Lung microvascular endothelial cell (primary cell): ENCODE data around the gene COX7A2. TPM values are rescaled to one million over a fixed set of nuclear protein-coding genes. Genes with fewer than 3 reads are reported as not detected.
A peak's percentile ranks its signal among the peaks of the same experiment; 100 is the strongest.

Experiments
- DNase-seq, 2 donors: peaks; one replicate each; pipeline versions ENCODE4 v3.0.0 to v3.0.0-alpha.2; 2010; ENCODE audit warnings: low read depth in 2 of 2
- total RNA-seq: library from RNA; depleted of rRNA; stranded (reverse); fragments of >200 nt; gene quantifications from 2 replicates; pipeline ENCODE4 v1.2.1, GENCODE V29; 2014

Gene COX7A2
- total RNA-seq, 1 donor from 2014 or later, result 194 TPM

DNA sequence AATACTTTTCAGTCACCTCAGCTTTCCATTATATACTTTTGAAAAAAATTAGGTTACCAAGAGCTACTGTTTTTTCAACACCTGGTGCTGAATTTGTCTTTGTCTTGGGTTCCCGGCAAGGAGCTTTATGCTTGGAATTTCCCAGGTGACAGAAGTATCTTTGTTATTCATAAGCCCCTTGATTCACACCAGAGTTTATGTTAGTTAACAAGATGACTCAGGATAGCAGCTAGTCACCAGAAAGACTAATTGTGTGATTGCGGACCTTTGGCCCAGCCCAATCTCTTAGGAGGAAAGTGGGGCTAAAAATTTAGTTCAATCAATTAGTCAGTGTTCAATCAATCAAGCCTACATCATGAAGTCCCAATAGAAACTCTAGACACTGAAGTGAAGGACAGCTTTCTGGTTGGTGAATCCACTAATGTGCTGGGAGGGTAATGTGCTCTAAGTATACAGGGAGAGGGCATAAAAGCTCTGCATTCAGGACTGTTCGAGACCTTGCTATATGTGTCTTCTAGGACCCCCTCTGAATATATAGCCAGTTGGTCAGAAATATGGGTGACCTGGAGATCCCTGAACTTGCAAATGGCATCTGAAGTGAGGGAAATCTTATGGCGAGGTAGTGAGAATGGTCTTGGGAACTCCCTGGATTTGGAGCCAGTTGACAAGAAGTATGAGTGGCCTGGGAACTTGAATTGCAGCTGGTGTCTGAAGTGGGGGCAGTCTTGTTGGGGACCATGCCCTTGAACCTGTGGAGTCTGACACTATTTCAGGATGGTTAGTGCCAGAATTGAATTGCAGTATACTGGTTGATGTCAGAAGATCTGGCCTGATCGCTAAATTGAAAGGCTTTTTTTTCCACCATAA is 24.8 kb upstream of the COX7A2 start:
- peak in 1 of 2 donors; percentile 68 for DNase-seq

DNA sequence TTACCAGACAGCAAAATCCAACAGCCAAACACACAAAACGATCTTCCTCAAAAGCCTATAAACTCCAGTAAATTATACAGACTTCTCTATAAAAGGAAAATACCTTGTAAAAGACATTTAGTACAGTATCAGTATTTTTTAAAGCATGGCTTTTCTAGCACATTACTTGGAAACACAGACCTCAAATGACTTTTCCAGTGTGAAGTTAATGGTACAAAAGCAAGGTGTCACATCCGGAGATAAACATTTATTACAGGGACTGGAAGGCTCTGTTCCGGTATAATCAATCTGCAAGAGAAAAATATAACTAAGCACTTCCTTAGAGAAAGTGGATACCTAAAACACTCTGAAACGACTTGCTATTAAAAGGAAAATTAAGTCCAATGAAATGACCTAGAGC is 23.9 kb upstream of the COX7A2 start:
- DNase-seq, result peak; percentile 61 to 66

DNA sequence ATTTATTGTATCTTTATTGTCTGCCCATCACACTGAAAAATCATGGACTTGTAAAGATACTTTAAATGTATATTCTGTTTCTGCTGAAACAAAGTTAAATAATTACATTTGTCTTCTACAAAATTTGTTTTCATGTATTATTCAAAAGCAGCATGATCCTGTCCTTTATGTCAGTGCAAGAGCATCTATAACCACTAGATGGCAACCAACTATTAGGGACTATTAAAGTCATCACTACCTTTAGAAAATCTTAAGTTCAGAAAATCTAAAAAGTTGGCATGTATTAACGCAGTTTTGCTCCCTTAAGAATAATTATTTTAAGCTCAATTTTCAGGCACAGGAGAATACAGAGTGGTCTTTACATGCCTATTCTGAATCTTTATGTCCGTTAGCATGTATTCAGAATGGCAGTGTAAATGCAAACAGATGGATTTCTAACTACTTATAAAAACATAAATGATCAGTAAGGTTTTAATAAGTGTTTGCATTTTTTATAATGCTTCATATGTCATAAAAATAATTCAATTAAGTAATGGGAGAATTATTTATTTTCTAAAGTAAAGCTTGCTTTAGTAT is 23.2 kb upstream of the COX7A2 start:
- peak; percentile 70 to 71 for DNase-seq

DNA sequence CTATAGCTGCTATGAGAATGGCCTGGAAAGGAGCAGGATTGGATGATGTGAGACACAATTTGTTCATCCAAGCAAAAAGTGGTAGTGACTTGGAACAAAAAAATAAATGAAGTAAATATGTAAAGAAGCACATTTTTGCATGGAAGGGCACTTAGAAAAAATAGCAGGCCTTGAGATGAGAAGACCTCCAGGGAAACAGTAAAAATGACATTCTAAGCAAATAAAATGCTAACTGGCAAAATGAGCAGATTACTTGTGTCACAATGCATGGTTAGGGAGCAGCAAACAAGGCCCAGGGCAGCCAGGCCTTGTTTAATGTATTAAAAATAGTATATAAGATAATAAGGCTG is 19.8 kb upstream of the COX7A2 start:
- no peak for DNase-seq

DNA sequence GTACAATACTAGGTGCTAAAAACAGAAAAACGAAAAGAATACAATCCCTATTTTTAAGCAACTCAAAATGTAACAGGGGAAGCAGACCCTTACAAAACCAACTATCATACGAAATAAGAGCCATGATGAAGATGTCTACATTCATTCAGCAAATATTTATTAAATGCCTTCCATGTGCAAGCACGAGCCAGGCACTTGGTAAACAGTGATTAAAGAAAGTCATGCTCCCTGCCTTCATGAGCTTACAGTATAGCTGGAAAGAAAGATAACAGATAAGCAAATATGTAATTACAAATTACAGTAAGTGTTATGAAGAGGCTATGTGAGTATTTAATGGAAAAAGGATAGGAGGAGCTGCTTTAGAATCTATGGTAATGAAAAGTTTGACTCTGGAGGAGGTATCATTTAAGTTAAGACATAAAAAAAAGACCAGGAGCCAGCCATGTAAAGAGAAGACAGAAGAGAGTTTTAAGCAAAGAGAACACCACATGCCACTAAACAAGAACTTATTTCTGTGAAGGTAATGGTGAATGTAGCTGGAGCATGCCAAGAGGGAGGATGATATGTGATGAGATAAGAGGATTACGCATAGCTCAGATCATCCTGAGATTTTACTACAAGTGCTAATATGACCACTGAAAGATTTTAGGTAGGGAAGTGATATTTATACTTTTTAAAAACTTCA is 19.3 kb upstream of the COX7A2 start:
- DNase-seq, result no peak

DNA sequence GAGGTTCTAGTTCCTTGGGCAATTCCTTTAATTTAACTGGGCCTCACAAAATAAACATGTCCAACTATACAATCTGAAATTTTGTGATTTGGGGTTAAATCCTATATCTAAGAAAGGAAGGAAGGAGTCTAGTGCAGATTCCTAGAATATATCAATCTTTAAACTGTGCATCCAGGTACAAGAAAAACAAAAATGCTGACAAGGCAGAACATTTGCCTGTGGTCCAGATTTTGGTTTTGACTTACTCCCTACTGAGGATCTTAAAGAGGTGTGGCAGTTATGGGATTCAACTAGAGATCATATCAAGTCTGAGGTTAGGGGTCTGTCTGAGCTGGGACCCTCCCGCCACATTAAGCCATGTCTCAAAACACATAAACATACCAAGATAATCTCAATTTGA is 17.7 kb upstream of the COX7A2 start:
- no peak for DNase-seq

DNA sequence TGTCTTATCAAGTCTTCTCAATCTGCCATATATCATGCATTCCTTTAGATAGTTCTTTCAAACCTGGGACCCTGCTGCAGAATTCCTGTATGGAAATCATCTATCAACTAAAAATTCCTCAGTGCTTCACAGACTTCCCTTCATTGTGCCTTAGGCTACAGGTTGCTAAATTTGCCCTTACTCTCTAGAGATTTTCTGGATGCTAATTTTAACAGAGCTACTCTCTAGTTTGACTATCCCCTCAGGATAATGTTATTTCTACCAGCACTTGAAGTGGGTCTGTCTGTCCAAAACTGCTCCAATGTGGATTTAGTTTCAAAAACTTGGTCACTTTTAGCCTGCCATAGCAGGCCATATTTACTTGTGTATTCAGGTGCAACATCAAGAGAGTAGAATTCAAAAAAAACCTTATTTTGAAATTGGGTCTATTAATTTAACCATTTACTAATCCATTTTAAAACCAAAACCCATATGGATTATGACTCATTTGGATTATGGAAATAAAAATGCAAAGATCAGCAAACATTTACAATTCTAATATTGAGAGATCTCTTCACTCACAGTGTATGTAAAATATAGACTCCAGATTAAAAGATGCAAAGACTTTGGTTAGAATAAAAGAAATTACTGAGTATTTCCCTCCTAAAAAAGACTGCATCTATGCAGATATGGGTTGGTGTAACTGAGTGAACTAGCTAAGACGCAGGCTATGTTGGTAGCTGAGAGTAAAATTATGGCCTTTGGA is 13.9 kb upstream of the COX7A2 start:
- no peak for DNase-seq

DNA sequence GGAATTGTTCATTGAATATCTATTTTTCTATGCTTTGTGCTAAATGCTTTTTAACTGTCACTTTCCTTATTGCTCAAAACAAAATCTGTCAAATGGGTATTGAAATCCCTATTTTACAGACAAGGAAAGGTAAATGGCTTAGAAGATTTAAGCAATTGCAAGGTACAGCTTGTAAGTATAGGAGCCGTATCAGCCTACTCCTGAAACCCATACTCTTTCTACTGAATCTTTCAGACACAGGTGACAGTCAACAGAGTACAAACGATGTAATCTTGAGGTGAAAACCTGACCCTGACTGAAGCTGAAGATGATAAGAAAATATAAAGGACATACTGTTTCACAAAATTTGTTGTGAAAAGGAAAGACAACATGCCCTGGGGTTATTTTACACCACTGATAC is 7.0 kb upstream of the COX7A2 start:
- no peak for DNase-seq

DNA sequence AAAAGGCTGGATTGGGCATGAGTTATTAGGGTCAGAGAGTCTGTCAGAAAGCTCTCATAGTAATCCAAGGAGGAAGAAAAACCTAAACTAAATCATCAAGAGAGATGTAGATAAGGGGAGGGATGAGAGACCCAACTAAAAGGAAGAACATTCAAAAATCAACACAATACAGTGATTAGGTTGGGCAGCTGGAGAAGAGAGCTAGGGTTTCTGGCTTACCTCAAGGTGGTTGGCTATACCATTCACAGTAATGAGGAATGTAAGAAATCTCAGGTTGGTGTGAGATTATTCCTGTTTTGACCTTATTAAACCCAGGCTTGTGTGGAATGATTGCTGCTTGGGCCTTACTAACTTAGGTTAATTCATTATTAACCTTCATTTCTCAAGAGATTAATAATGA is 6.2 kb upstream of the COX7A2 start:
- no peak for DNase-seq

DNA sequence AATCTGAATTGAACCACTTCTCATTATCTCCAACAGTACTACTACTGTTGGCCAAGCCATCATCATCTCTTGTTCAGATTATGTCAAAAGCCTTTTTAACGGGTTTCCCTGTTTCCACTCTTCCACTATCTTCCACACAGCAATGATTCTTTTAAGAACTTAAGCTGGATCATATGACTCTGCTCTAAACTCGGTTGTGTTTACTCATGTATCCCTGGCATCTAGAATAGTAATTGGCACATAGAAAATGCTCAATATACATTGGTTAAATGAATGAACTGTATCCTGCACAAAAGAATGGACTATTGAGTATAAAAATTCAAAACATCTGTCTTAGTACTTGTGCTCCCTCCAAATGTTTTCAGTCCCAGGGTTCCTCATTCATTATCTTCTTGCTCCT is 2.8 kb upstream of the COX7A2 start:
- DNase-seq, result no peak

DNA sequence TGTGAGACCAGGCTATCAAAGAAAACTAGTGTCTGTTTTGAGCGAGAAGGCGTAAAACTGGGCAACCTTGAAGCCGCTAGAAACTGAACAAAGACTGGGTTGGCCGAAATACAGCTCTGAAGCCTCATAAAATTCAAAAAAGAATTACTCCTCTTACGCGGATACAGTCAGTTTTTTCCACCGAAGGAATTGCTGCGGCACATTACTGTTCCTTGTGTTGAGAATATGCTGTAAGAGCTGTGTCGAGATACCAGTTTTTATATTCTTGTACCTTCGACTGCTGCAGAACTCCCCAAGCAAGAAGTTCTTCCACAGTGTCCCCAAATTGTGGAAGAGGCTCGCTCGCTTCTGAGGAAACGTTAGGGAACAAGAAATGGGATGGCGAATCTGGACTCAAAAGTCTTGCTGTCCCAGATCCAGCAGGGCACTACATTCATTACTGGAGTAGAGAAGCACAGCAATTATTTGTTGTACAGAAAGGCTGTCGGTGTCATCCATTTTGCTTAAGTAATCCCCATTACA is 523 bp upstream of the COX7A2 start:
- DNase-seq, result no peak

DNA sequence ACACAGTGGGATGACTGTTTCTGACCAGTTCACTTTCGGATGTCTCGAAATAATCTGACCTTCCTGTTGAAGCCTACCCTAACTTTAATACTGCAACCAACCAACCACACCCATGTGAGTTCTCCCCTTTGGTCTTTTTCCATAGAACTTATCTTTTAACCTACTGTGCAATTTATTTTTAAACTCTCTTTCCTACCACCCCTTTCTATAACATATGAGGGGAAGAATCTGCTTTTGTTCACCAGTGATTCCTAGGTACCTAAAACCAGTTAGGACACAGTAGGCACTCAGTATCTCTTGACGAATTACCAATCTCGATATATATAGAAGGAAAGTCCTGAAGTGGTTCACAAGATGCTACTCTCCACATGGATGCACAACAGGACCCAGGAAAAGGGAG is 7.0 kb downstream of the COX7A2 start:
- no peak for DNase-seq

DNA sequence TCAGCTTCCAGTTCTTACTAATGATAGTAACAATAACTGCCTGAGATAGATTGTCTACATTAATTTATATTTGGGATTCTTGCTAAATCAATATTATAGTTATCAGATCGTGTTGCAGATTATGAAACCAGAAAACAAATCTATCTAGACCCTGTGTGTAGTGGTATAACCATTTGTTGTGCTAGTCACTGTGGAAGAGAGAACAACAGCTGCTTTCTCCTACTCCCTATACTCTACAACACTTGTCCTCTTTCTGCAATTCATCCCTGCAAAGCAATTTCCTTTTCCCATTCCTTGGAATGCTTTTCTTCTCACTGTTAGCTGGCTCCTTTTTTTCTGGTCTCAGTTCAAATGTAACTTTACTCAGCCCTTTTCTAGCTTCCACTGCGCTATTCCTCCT is 8.3 kb downstream of the COX7A2 start:
- DNase-seq, result no peak

DNA sequence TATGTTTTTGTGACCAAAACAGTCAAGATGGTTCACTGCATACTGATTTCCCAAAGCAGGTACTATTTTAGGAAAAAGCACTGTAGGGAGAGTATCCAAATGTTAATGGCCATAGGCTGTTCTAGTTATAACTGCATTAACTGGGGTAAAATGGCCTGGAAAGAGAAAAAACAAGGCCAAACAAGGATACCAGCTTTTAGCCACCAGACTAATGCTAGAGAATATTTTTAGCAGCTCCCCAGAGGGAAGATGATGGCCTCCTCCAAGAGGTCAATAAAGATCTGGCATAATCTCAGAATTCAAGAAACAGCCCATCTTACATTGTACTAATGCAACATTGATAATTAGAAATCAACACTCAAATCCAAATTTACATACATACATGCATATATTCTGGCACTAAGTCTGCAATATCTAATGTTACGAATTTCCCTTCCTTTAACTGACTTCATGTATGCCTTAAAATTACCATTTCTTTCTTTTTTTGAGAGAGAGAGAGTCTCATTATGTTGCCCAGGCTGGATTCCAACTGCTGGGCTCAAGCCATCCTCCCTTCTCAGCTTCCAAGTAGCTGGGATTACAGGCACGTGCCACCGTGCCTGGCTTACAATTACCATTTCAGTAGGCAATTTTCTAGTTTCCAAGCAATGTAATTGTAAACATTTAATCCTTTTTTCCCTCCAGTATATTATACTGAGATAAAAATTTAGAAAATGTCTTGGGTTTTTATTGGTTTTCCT is 9.3 kb downstream of the COX7A2 start:
- DNase-seq, result no peak

DNA sequence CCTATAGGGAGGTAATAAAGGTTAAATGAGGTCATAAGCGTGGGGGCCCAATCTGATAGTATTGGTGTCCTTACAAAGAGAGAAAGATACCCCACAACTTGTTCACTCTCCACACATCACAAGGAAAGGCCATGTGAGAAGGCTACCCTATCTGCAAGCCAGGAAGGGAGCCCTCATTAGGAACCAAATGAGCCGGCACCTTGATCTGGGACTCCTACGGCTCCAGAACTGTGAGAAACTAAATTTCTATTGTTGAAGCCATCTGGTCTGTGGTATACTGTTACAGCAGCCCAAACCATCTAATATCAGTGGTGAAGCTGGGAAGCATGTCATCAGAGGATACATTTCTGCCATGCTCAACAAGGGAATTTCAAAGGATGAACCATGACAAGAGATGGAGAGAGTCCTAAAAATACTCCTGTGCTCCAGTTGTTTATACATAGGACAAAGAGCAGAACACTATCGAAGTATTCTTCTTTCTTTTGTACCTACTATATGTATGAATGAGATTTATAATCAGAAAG is 10.4 kb downstream of the COX7A2 start:
- no peak for DNase-seq

DNA sequence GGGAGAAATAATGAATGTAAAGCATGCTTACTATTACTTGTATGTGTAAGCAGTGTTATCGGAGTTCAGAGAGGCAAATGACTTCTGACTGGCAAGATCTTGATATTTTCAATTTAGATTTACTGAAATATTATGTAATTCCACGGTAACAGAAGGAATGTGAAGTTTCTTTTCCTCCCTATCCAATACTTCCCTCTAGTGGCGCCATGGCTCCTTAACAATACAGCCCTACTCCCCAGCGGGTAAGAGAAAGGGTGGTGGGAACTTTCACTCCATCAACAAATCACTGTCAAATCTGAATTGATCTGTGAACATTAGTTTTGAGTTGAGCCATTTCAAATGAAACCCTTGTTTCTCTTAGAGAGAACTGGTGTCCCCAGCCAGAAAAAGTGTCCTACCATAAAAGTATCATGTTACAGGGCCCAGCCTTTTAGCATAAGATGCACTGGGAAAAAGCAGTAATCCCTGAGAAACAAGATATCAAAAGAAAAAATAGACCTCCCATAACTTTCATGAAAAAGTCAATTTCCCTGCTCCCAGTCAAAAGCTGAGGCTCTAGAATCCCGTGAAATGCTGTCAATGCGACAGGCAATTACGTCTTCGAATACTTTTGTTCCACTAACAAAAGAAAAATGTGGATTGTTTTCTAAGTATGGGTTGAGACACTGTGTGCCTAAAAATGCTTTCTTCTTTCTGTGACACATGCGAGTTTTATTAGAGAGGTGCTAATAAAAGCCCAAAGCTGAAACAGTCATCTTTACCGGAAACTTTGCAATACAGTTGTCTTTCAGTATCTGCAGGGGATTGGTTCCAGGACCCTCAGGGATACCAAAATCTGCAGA is 12.9 kb downstream of the COX7A2 start:
- DNase-seq, result peak; percentile 60 to 69

DNA sequence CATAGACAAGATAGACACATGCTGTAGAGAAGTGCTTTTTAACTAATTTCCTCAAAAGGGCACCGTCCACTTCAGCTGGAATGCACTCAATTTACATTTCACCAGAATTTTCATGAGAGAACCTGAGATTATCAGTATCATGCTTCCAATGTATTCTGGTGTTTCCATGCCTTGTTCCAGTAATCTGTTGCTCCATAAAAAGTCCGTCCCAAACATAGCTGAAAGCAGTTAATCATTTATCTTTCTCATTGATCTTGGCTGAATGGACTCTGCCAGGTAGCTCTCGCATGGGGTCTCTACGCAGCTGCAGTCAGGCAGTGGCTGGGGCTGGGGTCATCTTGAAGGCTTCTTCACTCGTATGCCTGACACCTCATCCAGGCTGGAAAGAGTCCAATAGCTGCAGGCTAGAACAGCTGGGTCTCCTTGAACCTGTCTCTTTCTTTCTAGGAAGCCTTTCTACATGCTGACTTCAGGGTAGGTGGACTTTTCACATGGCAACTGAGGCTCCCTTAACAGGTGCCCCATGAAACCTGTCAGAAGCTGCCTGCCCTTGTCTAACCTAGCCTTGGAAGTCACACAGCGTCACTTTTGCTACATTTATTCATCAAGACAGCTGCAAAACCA is 19.2 kb downstream of the COX7A2 start:
- DNase-seq, result no peak

DNA sequence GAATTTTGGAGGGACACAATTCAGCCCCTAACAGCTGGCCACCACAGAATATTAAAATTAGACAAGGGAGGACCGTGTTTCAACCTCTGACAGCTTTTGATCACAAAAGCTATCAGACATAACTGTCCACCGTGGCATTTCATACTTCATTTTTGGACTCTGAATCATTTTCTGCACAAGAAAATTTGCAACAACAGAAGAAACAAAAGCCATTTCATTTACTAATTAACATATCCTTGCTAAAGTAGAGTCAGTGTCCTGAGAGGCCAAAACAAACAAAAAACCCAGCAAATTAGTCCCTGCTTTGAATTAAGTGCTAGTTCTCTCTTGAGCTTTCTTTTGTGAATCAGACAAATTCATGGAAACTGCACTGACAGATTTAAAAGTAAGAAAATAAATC is 20.2 kb downstream of the COX7A2 start:
- no peak for DNase-seq

DNA sequence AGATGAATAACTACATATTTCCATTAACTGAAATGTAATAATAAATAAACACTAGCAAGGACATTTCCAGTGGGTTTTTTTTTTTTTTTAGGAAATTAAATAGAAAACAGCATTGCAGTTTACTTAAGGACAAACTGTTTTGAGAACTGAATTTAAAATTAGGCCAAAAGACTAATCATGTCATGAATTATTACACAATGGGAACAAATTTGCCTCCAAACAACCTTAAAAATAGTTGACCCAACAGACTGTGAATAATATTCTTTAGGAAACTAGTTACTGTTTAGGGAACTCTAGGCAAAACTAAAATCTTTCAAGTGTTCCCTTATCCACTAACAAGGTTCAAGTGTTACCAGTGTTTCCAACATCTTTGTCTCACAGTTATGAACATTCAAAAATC is 21.3 kb downstream of the COX7A2 start:
- DNase-seq, result no peak

DNA sequence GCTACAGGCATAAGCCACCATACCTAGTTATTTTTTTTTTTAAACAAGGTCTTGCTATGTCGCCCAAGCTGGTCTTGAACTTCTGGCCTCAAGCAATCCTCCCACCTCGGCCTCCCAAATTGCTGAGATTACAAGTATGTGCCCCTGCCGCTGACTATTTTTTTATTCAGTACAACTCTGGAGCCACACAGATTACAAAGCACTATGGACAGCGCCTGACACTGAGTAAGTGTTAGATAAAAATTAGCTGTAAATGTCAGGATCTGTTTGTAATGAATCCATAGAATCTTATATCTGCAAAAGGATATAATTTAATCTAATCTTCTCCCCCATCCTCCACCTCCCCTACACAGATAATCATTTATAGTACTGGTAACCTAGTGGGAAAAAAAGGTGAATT is 22.5 kb downstream of the COX7A2 start:
- no peak for DNase-seq
